KG1 (cell line): Measurements from ENCODE around the gene ARF3.

Experiments
- DNase-seq: peaks from one replicate; lab custom pipeline; 2025; lab: John Stamatoyannopoulos, UW

ARF3 gene

DNA sequence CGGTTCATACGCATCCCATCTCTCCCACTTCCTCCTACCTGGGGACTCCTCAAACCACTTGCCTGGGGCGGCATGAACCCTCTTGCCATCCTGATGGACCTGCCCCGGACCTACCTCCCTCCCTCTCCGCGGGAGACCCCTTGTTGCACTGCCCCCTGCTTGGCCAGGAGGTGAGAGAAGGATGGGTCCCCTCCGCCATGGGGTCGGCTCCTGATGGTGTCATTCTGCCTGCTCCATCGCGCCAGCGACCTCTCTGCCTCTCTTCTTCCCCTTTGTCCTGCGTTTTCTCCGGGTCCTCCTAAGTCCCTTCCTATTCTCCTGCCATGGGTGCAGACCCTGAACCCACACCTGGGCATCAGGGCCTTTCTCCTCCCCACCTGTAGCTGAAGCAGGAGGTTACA is 24.5 kb upstream of the ARF3 start:
- DNase-seq = no peak

DNA sequence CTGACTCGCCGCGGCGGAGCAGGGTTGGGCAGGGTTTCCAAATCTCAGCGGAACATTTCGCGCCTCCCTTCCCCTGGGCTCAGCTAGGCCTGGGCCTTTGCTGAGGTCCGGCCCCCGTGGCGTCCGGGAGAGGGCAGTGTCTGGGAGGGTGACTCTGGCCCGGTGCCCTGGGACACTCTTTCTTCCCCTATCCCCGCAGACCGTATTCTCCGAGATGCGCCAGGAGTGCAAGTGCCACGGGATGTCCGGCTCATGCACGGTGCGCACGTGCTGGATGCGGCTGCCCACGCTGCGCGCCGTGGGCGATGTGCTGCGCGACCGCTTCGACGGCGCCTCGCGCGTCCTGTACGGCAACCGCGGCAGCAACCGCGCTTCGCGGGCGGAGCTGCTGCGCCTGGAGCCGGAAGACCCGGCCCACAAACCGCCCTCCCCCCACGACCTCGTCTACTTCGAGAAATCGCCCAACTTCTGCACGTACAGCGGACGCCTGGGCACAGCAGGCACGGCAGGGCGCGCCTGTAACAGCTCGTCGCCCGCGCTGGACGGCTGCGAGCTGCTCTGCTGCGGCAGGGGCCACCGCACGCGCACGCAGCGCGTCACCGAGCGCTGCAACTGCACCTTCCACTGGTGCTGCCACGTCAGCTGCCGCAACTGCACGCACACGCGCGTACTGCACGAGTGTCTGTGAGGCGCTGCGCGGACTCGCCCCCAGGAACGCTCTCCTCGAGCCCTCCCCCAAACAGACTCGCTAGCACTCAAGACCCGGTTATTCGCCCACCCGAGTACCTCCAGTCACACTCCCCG is 23.9 kb upstream of the ARF3 start:
- no peak for DNase-seq

GRCh38 chr12:48980389-48980952 is 23.2 kb upstream of the ARF3 start:
- no peak for DNase-seq

- DNase-seq = no peak
Measured at GRCh38 chr12:48979602-48980388, 22.5 kb upstream of the ARF3 start.

DNA sequence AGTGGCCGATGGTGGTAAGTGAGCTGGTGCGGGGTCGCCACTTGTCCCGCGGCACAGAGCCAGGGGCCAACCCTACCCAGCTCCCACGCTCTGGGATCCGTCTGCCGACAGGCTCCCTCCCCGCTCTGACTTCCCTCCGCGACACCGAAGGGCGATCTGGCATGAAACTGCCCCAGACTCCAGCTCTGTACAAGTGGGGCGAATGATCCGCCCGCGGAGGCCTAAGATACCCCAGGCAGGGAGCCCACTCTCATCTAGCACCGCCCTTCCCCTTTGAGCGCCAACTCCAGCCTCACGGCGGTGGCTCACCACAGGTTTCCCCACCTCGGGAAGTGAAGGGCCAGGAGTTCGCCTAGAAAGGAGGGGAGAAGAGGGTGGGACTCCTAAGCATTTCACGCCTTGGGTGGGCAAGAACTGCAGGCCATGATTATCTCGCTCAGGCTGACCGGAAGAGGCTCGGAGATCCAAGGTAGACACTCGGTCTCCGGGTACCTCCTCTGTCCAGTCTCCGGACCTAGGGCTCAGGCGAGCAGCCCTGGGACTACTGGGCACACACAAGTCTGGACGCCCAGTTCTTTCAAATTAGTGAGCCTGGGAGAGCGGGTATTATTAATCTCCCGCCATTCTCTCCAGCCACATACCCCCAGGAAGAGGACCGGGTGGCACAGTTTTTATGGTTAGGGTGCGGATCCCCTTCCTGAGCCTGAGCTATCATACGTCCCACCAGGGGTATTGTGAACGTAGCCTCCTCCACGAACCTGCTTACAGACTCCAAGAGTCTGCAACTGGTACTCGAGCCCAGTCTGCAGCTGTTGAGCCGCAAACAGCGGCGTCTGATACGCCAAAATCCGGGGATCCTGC is 21.7 kb upstream of the ARF3 start:
- DNase-seq = no peak

DNA sequence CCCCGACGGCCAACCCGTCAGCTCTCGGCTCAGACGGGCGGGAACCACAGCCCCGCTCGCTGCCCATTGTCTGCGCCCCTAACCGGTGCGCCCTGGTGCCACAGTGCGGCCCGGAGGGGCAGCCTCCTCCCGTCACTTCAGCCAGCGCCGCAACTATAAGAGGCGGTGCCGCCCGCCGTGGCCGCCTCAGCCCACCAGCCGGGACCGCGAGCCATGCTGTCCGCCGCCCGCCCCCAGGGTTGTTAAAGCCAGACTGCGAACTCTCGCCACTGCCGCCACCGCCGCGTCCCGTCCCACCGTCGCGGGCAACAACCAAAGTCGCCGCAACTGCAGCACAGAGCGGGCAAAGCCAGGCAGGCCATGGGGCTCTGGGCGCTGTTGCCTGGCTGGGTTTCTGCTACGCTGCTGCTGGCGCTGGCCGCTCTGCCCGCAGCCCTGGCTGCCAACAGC is 21.0 kb upstream of the ARF3 start, which contains the start of gene WNT1:
WNT1 (plus strand) TSS at position 32 of the 450 bp plus-strand sequence; CDS start at position 361, 329 bp downstream.
- DNase-seq = no peak

- peak; percentile 63 for DNase-seq
Measured at GRCh38 chr12:48977290-48978281, 20.3 kb upstream of the ARF3 start.

GRCh38 chr12:48973941-48974673 is 16.8 kb upstream of the ARF3 start:
- DNase-seq = no peak

DNA sequence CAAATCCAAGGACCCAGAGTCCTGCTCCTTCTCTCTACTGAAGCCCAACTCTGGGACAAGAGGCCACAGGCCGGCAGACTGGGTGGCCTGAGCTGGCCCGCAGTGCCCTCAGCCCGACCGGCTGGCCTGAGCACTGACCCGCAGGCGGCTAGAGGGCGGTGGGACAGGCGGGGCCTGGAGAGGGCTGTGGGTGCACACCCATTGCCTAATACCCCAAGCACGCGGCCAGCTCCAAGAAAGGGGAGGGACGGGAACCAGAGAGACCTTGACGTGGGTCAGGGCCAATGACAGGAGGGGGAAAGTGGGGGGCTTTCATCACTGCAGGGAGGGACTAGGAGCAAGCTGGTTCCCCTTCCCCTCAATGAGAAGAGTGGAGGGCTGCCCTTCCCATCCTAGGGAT is 16.2 kb upstream of the ARF3 start:
- no peak for DNase-seq

DNA sequence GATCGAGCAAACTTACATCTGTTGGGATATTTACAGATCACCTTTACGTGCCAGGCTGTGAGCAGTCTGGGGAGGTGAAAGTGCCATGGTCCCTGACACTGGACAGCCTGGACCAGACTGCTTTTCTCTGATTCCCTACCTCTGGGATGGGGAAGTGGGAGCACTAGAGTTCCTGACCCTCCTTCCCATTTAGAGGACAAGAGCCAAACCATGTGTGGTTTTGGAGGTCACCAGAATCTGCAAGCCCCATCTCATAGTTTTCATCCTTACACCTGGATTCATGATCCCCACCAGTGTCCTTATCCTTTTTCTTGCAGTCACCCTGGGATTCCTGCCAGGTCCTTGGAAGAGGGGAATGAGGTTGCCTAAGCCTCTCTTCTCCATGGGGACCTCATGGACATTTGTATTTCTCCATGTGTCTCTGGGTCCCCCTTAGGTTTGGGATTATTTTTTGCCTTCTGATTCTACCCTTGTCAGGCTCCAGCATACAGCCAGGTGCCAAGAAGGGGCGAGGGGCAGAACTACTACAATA is 15.7 kb upstream of the ARF3 start:
- DNase-seq = no peak

DNA sequence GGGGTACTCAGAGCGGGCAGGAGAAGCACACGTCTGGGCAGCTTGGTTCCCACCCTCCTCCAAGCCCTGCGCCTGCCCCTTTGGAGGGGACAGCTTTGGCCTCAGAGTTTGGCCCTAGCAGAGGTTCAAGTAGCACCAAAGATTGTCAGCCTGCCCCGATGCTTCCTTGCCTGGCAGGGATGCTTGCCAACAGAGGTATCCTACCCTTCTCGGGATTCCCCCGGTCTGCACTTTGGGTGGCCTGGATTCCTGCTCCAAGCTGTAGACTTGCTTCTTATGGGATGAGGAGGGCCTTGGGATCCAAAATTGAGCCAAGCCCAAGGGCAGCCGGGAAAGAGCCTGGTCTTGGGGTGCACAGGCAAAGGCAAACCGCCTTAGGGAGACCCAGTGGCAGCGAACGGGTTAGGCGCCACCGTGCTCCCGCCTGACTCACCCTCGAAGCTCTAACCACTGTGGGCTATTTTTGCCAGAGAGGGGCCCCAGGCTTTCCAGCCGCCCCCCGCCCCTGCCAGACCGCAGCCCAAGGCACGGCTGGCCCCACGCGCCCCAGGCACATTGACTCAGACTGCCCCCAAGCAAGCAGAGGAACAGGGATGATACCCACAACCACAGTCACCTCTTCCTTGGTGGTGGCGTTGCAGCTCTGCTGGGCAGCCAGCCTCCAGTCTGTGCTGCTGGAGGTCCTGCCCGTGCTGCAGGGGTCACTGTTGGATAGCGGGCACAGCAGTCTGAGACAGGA is 15.1 kb upstream of the ARF3 start:
- no peak for DNase-seq

DNA sequence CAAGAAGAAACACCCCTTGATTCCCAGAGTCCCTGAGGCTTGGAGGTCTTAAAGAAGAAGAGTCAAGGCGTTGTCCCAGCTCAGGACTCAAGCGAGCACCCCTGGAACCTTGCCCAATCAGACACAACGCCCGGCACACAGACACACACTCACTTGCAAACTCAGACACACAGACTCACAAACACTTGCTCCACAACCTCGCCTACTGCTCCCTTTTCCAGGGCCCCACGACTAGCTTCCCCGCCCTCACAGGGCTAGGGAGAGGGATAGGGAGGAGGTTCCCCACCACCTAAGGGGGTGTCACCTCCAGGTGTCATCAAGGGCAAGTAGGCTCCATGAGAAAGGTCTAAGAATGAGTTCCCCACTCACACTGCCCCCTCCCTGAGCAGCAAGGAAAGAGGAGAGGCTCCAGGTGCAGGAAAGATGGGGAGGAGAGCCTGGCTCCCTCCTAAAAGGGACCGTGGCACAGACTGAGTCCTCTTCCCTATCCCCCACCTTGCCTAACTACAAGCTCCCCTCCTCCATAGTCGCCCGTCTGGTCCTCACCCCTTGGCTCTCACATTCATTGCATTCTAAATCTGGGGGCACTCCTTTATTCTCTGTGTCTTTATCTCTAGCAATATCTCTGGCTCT is 13.5 kb upstream of the ARF3 start:
- no peak for DNase-seq

DNA sequence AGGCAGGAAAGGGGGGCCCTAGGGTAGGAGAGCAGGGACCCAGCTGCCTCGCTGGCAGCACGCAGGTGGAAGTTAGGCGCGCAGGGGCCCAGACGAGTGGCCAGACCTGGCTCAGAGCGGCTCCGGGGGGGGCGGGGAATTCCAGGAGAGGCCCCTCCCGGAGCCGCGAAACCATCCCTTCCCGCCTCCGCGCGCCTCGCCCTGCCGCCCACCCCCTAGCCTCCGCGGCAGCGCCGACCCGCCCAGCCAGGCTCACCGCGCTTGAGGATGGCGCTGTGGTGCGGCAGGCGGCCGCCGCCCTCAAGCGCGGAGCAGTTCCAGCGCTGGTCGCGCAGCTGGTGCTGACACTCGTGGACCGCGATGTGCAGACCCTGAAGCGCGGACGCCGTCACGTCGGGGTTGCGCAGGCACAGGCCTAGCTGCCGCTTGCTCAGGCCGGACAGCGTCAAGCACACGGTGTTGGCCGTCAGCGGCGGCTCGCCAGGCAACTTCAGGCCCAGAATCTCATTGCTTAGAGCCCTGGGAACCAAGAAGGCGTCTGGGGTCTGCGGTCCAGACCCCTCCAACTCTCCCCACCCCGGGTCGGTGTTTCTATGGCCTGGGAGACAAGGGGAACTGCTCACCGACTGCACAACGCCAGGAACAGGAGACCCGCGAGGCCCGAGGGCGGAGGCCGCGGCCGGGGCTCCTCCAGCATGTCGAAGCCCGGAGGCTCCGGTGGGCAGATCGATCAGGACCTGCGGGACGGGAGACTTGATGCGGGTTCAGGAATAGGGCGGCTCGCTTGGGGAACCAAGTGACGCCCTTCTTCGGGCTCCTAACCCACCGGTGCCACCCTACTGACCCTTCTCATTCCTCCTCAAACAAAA is 12.8 kb upstream of the ARF3 start:
- DNase-seq = no peak

- no peak for DNase-seq
Measured at GRCh38 chr12:48969160-48969771, 12.0 kb upstream of the ARF3 start.

GRCh38 chr12:48968467-48968866 is 11.2 kb upstream of the ARF3 start:
- DNase-seq = no peak

- DNase-seq = no peak
Measured at GRCh38 chr12:48967991-48968390, 10.7 kb upstream of the ARF3 start.
